BLaER1 treated with 17β-estradiol and CSF1 and Interleukin-3, amounts not matched to agents 10 nM and 100 nM (cell line): ENCODE data around the gene FBXO40.
"Not testable (repeated sequence)": the region's sequence is repeated elsewhere in the genome, so short reads cannot be mapped to it uniquely, and the experiment has no call there.

Experiments
- H3K27ac ChIP-seq, 11 experiments: shearing (Covaris generic); formaldehyde crosslinking; 2 replicates each; pipeline ENCODE4 v1.8.1; 2022
- H3K27me3 ChIP-seq, 11 experiments: shearing (Covaris generic); formaldehyde crosslinking; 2 replicates each; pipeline ENCODE4 v1.8.1; 2022
- H3K36me3 ChIP-seq, 11 experiments: shearing (Covaris generic); formaldehyde crosslinking; 2 replicates each; pipeline ENCODE4 v1.8.1; 2022
- H3K4me1 ChIP-seq, 10 experiments: shearing (Covaris generic); formaldehyde crosslinking; 2 replicates each; pipeline ENCODE4 v1.8.1; 2022
- H3K4me2 ChIP-seq, 11 experiments: shearing (Covaris generic); formaldehyde crosslinking; 2 replicates each; pipeline ENCODE4 v1.8.1; 2022
- H3K4me3 ChIP-seq, 10 experiments: shearing (Covaris generic); formaldehyde crosslinking; 2 replicates each; pipeline ENCODE4 v1.8.1; 2022
- H3K9ac ChIP-seq, 11 experiments: shearing (Covaris generic); formaldehyde crosslinking; 2 replicates each; pipeline ENCODE4 v1.8.1; 2022
- H3K9me3 ChIP-seq, 11 experiments: shearing (Covaris generic); formaldehyde crosslinking; replicated peaks in 1 of 11; 2 replicates each; pipeline ENCODE4 v1.8.1; 2022
- H4K20me1 ChIP-seq, 11 experiments: shearing (Covaris generic); formaldehyde crosslinking; 2 replicates each; pipeline ENCODE4 v1.8.1; 2022
- Cebpa-rat ChIP-seq, 11 experiments: shearing (Covaris generic); IDR thresholded peaks; 2 replicates each; pipeline ENCODE4 v1.8.1; 2022

Gene FBXO40

GRCh38 chr3:121574449-121574848, 18.7 kb upstream of the FBXO40 start:
- Histone ChIP-seq H3K9ac (no peak overlapping the region), H4K20me1 (no peaks in the 10 kb centered on the region), H3K27me3 (no peaks in the 10 kb centered on the region), H3K27ac (no peak overlapping the region), H3K4me3 (no peak overlapping the region), H3K4me2 (no peak overlapping the region), H3K4me1 (no peaks in the 10 kb centered on the region), H3K36me3 (no peaks in the 10 kb centered on the region), H3K9me3 (no peaks in the 10 kb centered on the region)
- no peak for TF ChIP-seq Cebpa-rat (IDR thresholded peaks at IDR 0.05)

- no peaks in the 10 kb centered on the region for H3K9me3 ChIP-seq
- no peak overlapping the region for H3K4me3 ChIP-seq
- TF ChIP-seq Cebpa-rat (IDR thresholded peaks at IDR 0.05): no peak
- H3K4me1 ChIP-seq: no peaks in the 10 kb centered on the region
- no peaks in the 10 kb centered on the region for H3K36me3 ChIP-seq
- no peaks in the 10 kb centered on the region for H4K20me1 ChIP-seq
- no peaks in the 10 kb centered on the region for H3K27me3 ChIP-seq
- no peak overlapping the region for H3K27ac ChIP-seq
- H3K9ac ChIP-seq: no peak overlapping the region
- H3K4me2 ChIP-seq: no peak overlapping the region
Observed at GRCh38 chr3:121581691-121582090, 11.5 kb upstream of the FBXO40 start.

- no peaks in the 10 kb centered on the region for H3K4me1 ChIP-seq
- no peaks in the 10 kb centered on the region for H3K9me3 ChIP-seq
- no peak overlapping the region for H3K4me3 ChIP-seq
- TF ChIP-seq Cebpa-rat (IDR thresholded peaks at IDR 0.05): no peak
- H3K4me2 ChIP-seq: no peak overlapping the region
- no peaks in the 10 kb centered on the region for H4K20me1 ChIP-seq
- H3K27ac ChIP-seq: no peak overlapping the region
- H3K36me3 ChIP-seq: no peaks in the 10 kb centered on the region
- H3K27me3 ChIP-seq: no peaks in the 10 kb centered on the region
- H3K9ac ChIP-seq: no peak overlapping the region
Observed at GRCh38 chr3:121584418-121584817, 8.8 kb upstream of the FBXO40 start.

- H3K4me1 ChIP-seq, H3K9ac ChIP-seq, H3K36me3 ChIP-seq, H3K27ac ChIP-seq, H3K27me3 ChIP-seq, H3K4me3 ChIP-seq, H4K20me1 ChIP-seq, H3K9me3 ChIP-seq, H3K4me2 ChIP-seq: not testable (repeated sequence)
Observed at GRCh38 chr3:121593806-121594205, 627 bp downstream of the FBXO40 start.

- Histone ChIP-seq H3K4me3 (no peak overlapping the region), H3K9ac (no peak overlapping the region), H3K36me3 (no peaks in the 10 kb centered on the region), H4K20me1 (no peaks in the 10 kb centered on the region), H3K27me3 (no peaks in the 10 kb centered on the region), H3K4me2 (no peak overlapping the region), H3K9me3 (no peaks in the 10 kb centered on the region), H3K27ac (no peak overlapping the region), H3K4me1 (no peaks in the 10 kb centered on the region)
- TF ChIP-seq Cebpa-rat (IDR thresholded peaks at IDR 0.05): no peak
Observed at GRCh38 chr3:121594850-121595249, 1.7 kb downstream of the FBXO40 start.

- TF ChIP-seq Cebpa-rat (IDR thresholded peaks at IDR 0.05): no peak
Observed at GRCh38 chr3:121595765-121596406, 2.7 kb downstream of the FBXO40 start.

GRCh38 chr3:121598564-121598963, 5.4 kb downstream of the FBXO40 start:
- no peak overlapping the region for H3K9ac ChIP-seq
- H3K9me3 ChIP-seq: no peaks in the 10 kb centered on the region
- no peaks in the 10 kb centered on the region for H3K27me3 ChIP-seq
- no peak overlapping the region for H3K4me2 ChIP-seq
- no peak for TF ChIP-seq Cebpa-rat (IDR thresholded peaks at IDR 0.05)
- no peak overlapping the region for H3K27ac ChIP-seq
- no peak overlapping the region for H3K4me3 ChIP-seq
- no peaks in the 10 kb centered on the region for H4K20me1 ChIP-seq
- H3K36me3 ChIP-seq: no peaks in the 10 kb centered on the region
- no peaks in the 10 kb centered on the region for H3K4me1 ChIP-seq

More at GRCh38 chr3:121595765-121596406, 2.7 kb downstream of the FBXO40 start:
- no peaks in the 10 kb centered on the region for H4K20me1 ChIP-seq
- no peak overlapping the region for H3K4me2 ChIP-seq
- no peaks in the 10 kb centered on the region for H3K4me1 ChIP-seq
- no peaks in the 10 kb centered on the region for H3K9me3 ChIP-seq
- H3K36me3 ChIP-seq: no peaks in the 10 kb centered on the region
- H3K27me3 ChIP-seq: no peaks in the 10 kb centered on the region
- no peak overlapping the region for H3K4me3 ChIP-seq
- H3K27ac ChIP-seq: no peak overlapping the region
- H3K9ac ChIP-seq: no peak overlapping the region

- H3K4me3 ChIP-seq, H4K20me1 ChIP-seq, H3K4me2 ChIP-seq, H3K27ac ChIP-seq, H3K27me3 ChIP-seq, H3K9me3 ChIP-seq, H3K4me1 ChIP-seq, H3K36me3 ChIP-seq, H3K9ac ChIP-seq: not testable (repeated sequence)
Observed at GRCh38 chr3:121599900-121600299, 6.7 kb downstream of the FBXO40 start.

- no peaks in the 10 kb centered on the region for H3K27me3 ChIP-seq
- H3K36me3 ChIP-seq: no peaks in the 10 kb centered on the region
- no peak overlapping the region for H3K4me3 ChIP-seq
- TF ChIP-seq Cebpa-rat (IDR thresholded peaks at IDR 0.05): no peak
- H3K4me1 ChIP-seq: no peaks in the 10 kb centered on the region
- no peak overlapping the region for H3K9ac ChIP-seq
- H4K20me1 ChIP-seq: no peaks in the 10 kb centered on the region
- H3K4me2 ChIP-seq: no peak overlapping the region
- H3K27ac ChIP-seq: no peak overlapping the region
- no peaks in the 10 kb centered on the region for H3K9me3 ChIP-seq
Observed at GRCh38 chr3:121601212-121601812, 8.1 kb downstream of the FBXO40 start.

GRCh38 chr3:121604759-121605158, 11.6 kb downstream of the FBXO40 start:
- Histone ChIP-seq H3K9me3 (no peaks in the 10 kb centered on the region), H3K27ac (no peak overlapping the region), H3K9ac (no peak overlapping the region), H3K4me3 (no peak overlapping the region), H3K36me3 (no peaks in the 10 kb centered on the region), H4K20me1 (no peaks in the 10 kb centered on the region), H3K27me3 (no peaks in the 10 kb centered on the region), H3K4me1 (no peaks in the 10 kb centered on the region), H3K4me2 (no peak overlapping the region)
- TF ChIP-seq Cebpa-rat (IDR thresholded peaks at IDR 0.05): no peak
